Measurements from ENCODE around the gene HTT. TPM values are rescaled to one million over a fixed set of nuclear protein-coding genes. Genes with fewer than 3 reads are reported as not detected.
A peak's percentile ranks its signal among the peaks of the same experiment; 100 is the strongest.

Gene HTT
- polyA plus RNA-seq, 1 donor from 2014 or later = 10.0 TPM

- Mint-ChIP-seq H3K27ac (no peak overlapping the region), H3K9me3 (no peaks in the 10 kb centered on the region), H3K4me1 (peaks cover 0 to 3% (median 2%) of the 10 kb centered on the region in 3 donors), H3K4me3 (no peak overlapping the region), H3K27me3 (no peaks in the 10 kb centered on the region), H3K36me3 (peaks cover 6% of the 10 kb centered on the region)
Measured at GRCh38 chr4:3065551-3065950, 8.9 kb upstream of the HTT start.

DNA sequence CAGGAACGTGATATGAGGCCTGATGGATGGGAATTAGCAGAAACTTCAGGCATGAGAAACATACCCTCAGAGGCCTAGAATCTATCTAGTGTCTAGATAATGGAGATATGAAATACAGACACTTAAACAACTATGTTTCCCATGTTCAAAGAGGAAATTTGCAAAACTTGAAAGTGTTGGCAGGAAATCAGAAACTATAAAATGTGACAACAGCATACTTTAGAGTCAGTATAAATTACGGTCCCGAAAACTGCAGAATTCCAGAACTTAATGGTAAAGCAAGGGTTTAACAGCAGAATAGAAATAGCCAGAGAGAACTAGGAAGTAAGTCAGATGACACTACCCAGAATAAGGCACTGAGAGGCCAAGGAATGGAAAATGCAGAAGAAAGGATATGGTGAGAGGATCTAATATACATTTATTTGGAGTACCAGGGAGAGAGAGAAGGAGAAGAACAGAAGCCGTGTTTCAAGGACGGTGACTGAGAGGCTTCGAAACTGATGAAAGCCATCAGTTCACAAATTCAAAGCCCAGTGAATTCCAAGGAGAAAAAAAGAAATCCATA, 7.6 kb upstream of the HTT start:
- H3K4me1 Mint-ChIP-seq = peaks cover 0 to 3% (median 2%) of the 10 kb centered on the region in 3 donors
- no peaks in the 10 kb centered on the region for H3K27me3 Mint-ChIP-seq
- peak overlapping the region in 1 of 4 donors; percentile 49 for H3K4me3 Mint-ChIP-seq
- no peaks in the 10 kb centered on the region for H3K9me3 Mint-ChIP-seq
- H3K36me3 Mint-ChIP-seq = peaks cover 6% of the 10 kb centered on the region
- no peak overlapping the region for H3K27ac Mint-ChIP-seq

DNA sequence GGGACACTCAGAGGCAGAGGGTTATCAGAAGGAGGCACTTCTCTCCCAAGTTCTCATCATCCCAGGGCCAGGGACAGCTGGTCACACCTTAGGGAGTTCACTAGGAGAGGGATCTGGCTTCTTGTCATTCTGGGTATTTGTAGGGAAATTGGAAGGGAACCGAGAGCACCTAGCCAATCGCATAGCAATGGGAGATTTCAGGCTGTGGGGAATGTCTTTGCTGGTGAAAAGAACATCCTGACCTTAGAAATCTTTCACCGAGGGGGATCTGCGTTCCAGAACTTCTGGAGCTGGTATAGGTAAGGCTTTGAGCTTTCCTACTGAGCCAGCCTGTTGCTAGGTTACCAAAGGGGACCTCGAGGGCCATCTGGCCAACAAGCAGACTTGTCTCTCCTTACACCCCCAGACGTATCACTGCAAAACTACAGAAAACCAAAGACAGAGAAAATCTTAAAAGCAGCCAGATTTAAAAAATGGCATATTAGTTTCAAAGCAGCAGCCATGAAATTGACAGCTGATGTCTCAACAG, 6.9 kb upstream of the HTT start:
- Mint-ChIP-seq H3K27ac (no peak overlapping the region), H3K4me1 (peaks cover 0 to 2% (median 2%) of the 10 kb centered on the region in 3 donors), H3K4me3 (no peak overlapping the region), H3K27me3 (no peaks in the 10 kb centered on the region), H3K36me3 (peaks cover 6% of the 10 kb centered on the region), H3K9me3 (no peaks in the 10 kb centered on the region)

- Mint-ChIP-seq H3K27ac (no peak overlapping the region), H3K4me1 (peaks cover 0 to 2% (median 0%) of the 10 kb centered on the region in 3 donors), H3K9me3 (no peaks in the 10 kb centered on the region), H3K36me3 (peaks cover 3% of the 10 kb centered on the region), H3K27me3 (no peaks in the 10 kb centered on the region), H3K4me3 (no peak overlapping the region)
Measured at GRCh38 chr4:3069661-3070199, 4.8 kb upstream of the HTT start.

DNA sequence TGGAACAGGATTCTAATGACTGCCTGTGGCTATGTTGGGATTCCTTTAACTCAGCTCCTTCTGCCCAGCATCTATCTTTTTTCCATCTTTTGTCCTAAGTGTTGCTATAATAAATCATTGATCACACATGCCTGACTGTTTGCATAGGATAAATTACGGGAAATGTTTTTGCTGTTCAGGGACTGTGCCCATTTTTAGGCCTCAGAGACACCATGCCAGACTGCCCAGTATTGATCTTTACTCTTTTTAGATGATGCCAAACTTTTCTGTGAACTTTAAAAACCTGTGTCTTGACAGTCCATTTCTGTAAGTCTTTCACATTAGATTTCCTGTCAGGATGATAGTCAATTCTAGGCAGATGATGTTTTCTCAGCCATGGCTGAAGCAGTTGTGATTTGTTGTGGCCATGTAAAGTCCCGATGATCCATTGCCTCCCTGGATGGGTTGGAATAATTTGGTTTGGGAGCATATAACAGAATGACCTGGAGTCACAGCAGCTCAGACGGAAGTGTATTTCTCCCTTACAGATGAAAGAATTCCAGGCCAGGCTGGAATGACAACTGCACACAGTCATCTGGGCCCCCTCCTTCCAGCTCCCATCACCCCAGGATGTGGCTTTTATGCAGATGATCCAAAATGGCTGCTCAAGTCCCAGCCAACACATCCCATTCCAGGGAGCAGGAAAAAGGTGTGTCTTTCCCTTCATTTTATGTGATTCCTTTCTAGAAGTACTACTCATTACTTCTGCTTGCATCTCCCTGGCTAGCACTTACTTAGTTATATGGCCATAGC, 3.6 kb upstream of the HTT start:
- H3K27me3 Mint-ChIP-seq = no peaks in the 10 kb centered on the region
- H3K27ac Mint-ChIP-seq = peak overlapping the region in 1 of 3 donors; percentile 30
- H3K4me1 Mint-ChIP-seq = peaks cover 4 to 5% (median 5%) of the 10 kb centered on the region in 3 donors

DNA sequence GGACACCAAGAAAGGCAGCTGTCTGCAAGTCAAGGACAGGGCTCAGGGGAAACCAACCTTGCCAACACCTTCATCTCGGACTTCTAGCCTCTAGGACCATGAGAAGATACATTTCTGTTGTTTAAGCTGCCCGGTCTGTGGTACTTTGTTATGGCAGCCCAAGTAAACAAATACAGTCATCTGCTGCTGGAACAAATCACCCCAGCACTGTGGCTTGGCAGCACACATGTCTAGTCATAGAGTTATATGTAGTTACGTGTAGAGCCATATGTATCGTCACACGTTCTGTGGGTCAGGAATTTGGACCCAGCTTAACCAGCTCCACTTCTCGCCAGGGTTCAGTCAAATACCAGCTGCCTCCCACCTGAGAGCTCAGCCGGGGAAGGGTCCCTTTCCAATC, 2.7 kb upstream of the HTT start:
- no peaks in the 10 kb centered on the region for H3K9me3 Mint-ChIP-seq
- H3K27ac Mint-ChIP-seq = peak overlapping the region in 1 of 3 donors; percentile 30
- no peaks in the 10 kb centered on the region for H3K36me3 Mint-ChIP-seq
- no peaks in the 10 kb centered on the region for H3K27me3 Mint-ChIP-seq
- H3K4me3 Mint-ChIP-seq = peak overlapping the region in 1 of 4 donors; percentile 29
- H3K4me1 Mint-ChIP-seq = peaks cover 10 to 14% (median 12%) of the 10 kb centered on the region in 3 donors

More for the DNA sequence above, 3.6 kb upstream of the HTT start:
- Mint-ChIP-seq H3K4me3 (peak overlapping the region in 1 of 4 donors; percentile 29), H3K36me3 (peaks cover 2% of the 10 kb centered on the region), H3K9me3 (no peaks in the 10 kb centered on the region)

GRCh38 chr4:3073158-3074077, 1.1 kb upstream of the HTT start:
- H3K36me3 Mint-ChIP-seq = no peaks in the 10 kb centered on the region
- peaks cover 16 to 24% (median 19%) of the 10 kb centered on the region in 3 donors for H3K4me1 Mint-ChIP-seq
- no peaks in the 10 kb centered on the region for H3K9me3 Mint-ChIP-seq
- peak overlapping the region in 1 of 3 donors; percentile 19 for H3K27ac Mint-ChIP-seq
- no peaks in the 10 kb centered on the region for H3K27me3 Mint-ChIP-seq
- H3K4me3 Mint-ChIP-seq = peak overlapping the region in 3 of 4 donors; percentile 29 to 95 (median 52)

DNA sequence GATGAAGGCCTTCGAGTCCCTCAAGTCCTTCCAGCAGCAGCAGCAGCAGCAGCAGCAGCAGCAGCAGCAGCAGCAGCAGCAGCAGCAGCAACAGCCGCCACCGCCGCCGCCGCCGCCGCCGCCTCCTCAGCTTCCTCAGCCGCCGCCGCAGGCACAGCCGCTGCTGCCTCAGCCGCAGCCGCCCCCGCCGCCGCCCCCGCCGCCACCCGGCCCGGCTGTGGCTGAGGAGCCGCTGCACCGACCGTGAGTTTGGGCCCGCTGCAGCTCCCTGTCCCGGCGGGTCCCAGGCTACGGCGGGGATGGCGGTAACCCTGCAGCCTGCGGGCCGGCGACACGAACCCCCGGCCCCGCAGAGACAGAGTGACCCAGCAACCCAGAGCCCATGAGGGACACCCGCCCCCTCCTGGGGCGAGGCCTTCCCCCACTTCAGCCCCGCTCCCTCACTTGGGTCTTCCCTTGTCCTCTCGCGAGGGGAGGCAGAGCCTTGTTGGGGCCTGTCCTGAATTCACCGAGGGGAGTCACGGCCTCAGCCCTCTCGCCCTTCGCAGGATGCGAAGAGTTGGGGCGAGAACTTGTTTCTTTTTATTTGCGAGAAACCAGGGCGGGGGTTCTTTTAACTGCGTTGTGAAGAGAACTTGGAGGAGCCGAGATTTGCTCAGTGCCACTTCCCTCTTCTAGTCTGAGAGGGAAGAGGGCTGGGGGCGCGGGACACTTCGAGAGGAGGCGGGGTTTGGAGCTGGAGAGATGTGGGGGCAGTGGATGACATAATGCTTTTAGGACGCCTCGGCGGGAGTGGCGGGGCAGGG, 568 bp downstream of the HTT start:
- Mint-ChIP-seq H3K9me3 (no peaks in the 10 kb centered on the region), H3K4me1 (peaks cover 24 to 29% (median 29%) of the 10 kb centered on the region in 3 donors), H3K36me3 (no peaks in the 10 kb centered on the region), H3K27me3 (no peaks in the 10 kb centered on the region), H3K4me3 (peak overlapping the region; percentile 87 to 97 (median 92)), H3K27ac (peak overlapping the region in 2 of 3 donors; percentile 67 to 72)

GRCh38 chr4:3075652-3075981, 1.1 kb downstream of the HTT start:
- Mint-ChIP-seq H3K4me3 (peak overlapping the region; percentile 87 to 97 (median 92)), H3K9me3 (no peaks in the 10 kb centered on the region), H3K27me3 (no peaks in the 10 kb centered on the region), H3K4me1 (peaks cover 24 to 32% (median 31%) of the 10 kb centered on the region in 3 donors), H3K27ac (peak overlapping the region in 2 of 3 donors; percentile 47 to 72), H3K36me3 (no peaks in the 10 kb centered on the region)

- Mint-ChIP-seq H3K4me1 (peaks cover 29 to 42% (median 34%) of the 10 kb centered on the region in 3 donors), H3K27me3 (no peaks in the 10 kb centered on the region)
Measured at GRCh38 chr4:3077796-3078195, 3.3 kb downstream of the HTT start.

GRCh38 chr4:3079694-3080123, 5.2 kb downstream of the HTT start:
- Mint-ChIP-seq H3K36me3 (no peaks in the 10 kb centered on the region), H3K4me1 (peaks cover 38 to 51% (median 39%) of the 10 kb centered on the region in 3 donors), H3K9me3 (no peaks in the 10 kb centered on the region), H3K27ac (peak overlapping the region; percentile 36 to 85 (median 57)), H3K4me3 (peak overlapping the region; percentile 41 to 85 (median 64)), H3K27me3 (no peaks in the 10 kb centered on the region)

More at GRCh38 chr4:3077796-3078195, 3.3 kb downstream of the HTT start:
- peak overlapping the region; percentile 43 to 87 (median 64) for H3K4me3 Mint-ChIP-seq
- no peaks in the 10 kb centered on the region for H3K36me3 Mint-ChIP-seq
- no peaks in the 10 kb centered on the region for H3K9me3 Mint-ChIP-seq
- peak overlapping the region; percentile 36 to 91 (median 57) for H3K27ac Mint-ChIP-seq

GRCh38 chr4:3082925-3083515, 8.5 kb downstream of the HTT start:
- Mint-ChIP-seq H3K4me3 (no peak overlapping the region), H3K27ac (peak overlapping the region in 2 of 3 donors; percentile 35 to 43), H3K9me3 (no peaks in the 10 kb centered on the region), H3K4me1 (peaks cover 31 to 44% (median 37%) of the 10 kb centered on the region in 3 donors), H3K27me3 (no peaks in the 10 kb centered on the region), H3K36me3 (no peaks in the 10 kb centered on the region)

- peaks cover 29 to 42% (median 40%) of the 10 kb centered on the region in 3 donors for H3K4me1 Mint-ChIP-seq
- H3K9me3 Mint-ChIP-seq = no peaks in the 10 kb centered on the region
- peak overlapping the region in 1 of 4 donors; percentile 2 for H3K4me3 Mint-ChIP-seq
Measured at GRCh38 chr4:3083732-3084131, 9.3 kb downstream of the HTT start.

More at GRCh38 chr4:3083732-3084131, 9.3 kb downstream of the HTT start:
- Mint-ChIP-seq H3K36me3 (no peaks in the 10 kb centered on the region), H3K27ac (no peak overlapping the region), H3K27me3 (no peaks in the 10 kb centered on the region)

All from IgD-negative memory B cell (primary cell).